GM21717 (cell line): ENCODE data around the gene CA10.

Experiments used
- ATAC-seq: cut with Tn5 transposase; IDR thresholded peaks from one replicate; pipeline ENCODE4 v1.9.1; 2021; ENCODE audit warnings: mild to moderate bottlenecking, moderate library complexity; ENCODE audit not compliant: unreplicated experiment

Gene CA10

DNA sequence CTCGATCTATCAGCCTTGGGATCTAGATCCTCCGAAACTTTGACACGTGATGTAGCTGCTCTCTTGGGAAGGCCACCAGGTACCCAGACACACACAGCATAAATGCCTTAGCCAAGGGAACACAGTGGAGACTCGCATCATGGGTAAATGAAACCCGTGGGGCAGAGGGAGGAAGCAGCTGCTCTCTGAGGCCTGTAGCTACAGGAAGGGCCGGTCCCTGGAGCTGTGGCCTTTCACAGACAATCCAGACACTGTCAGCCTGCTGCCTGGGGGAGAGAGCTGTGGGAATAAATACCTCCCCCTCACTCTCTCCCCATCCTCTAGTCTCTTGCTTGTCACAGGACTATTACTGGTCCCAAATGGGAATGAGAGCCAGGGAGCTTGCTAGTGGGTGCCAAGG lies 546.9 kb downstream of the CA10 start:
- no peak for ATAC-seq

DNA sequence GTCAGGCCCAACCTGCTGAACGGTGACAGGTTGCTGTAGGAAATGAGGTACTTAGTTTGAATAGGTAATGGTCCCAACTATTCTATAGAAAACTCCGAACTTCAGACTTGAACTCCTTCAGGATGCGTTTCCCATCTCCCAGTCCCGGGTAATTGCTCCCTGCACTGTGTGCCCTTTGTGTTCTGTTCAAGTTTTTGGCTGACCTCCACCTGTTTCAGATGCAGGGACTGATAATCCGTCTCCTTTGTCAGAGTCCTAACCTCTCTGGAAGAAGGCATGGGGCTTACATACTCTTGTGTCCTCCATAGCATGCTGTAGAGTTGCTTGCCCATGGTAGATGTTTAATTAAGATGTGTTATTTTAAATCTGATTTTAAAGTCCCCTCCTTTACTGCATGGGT lies 547.7 kb downstream of the CA10 start:
- ATAC-seq = no peak

- no peak for ATAC-seq
These were observed 548.4 kb downstream of the CA10 start for GRCh38 chr17:51610155-51610554.

GRCh38 chr17:51608251-51608933 lies 550.1 kb downstream of the CA10 start:
- no peak for ATAC-seq

- ATAC-seq = no peak
These were observed 551.0 kb downstream of the CA10 start for GRCh38 chr17:51607512-51607911.

- ATAC-seq = no peak
These were observed 554.1 kb downstream of the CA10 start for GRCh38 chr17:51604299-51605020.

DNA sequence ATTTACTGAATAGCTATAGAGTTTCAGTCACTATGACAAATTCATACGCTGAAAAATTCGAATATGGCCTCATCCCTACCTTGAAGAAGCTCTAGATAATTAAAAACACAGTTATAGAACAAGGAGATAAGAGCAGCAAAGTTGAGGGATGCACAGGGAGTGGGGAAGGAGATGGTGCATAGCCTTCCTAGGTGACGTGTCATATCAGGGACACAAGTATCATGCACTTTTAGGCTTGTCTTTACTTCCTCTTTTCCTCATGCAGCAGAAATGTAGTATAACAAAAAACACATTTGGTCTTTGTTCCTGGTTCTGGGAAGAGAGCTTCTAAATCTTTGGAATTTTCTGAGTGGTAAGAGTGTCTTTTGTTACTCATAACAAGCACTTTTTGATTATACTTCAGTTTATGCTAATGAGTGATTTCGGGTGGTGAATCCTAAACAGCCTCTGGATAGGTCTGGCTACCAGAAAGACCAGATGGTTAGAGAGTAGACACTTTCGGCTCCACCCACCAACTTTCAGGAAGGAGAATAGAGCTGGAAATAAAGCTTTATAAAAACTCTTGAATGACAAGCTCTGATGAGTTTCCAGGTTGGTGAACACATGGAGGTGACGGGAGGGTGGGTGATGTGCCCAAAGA lies 556.8 kb downstream of the CA10 start:
- no peak for ATAC-seq

GRCh38 chr17:51598824-51599223 lies 559.7 kb downstream of the CA10 start:
- no peak for ATAC-seq

GRCh38 chr17:51597345-51597744 lies 561.2 kb downstream of the CA10 start:
- ATAC-seq = no peak

GRCh38 chr17:51595826-51596398 lies 562.6 kb downstream of the CA10 start:
- no peak for ATAC-seq

GRCh38 chr17:51590071-51590656 lies 568.4 kb downstream of the CA10 start:
- no peak for ATAC-seq

- no peak for ATAC-seq
These were observed 570.5 kb downstream of the CA10 start for GRCh38 chr17:51588063-51588462.

DNA sequence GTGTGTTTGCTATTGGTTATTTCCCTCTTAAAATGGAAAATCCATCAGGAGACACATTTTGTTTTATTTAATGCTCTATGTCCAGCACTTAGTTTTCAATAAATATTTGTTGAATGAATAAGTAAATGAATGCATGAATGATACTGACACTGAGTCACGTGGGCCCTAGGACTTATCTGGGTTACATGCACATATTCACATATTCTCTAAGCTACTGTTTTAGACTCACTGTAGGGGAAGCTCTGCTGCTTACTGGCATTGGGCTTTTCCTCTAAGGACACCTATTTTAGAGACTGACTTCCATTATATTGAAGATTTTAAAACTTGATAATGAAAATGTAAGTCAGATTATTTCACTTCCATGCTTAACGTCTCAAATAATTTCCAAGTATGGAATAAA lies 571.0 kb downstream of the CA10 start:
- no peak for ATAC-seq

- no peak for ATAC-seq
These were observed 572.9 kb downstream of the CA10 start for GRCh38 chr17:51585514-51586104.

DNA sequence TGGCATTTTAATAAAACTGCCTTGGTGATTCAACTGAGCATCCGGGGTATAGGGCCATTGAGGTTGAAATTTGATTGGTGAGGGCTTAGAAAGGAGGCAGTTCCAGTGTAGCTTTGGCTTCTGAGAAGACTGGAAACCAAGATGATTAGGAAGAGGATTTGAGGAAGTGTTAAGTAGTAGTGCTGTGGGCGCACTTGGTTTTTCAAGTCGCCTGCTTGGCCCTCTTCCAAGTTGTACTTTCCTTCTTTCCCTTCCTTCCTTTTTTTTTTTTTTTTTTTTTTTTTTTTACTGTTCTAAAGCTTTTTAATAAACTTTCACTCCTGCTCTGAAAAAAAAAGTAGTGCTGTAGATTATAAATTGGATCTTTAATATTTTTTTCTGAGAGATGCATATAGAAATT lies 577.6 kb downstream of the CA10 start:
- no peak for ATAC-seq
